Memory B cell (primary cell): ENCODE results near the gene MRPL14.
"Not testable (repeated sequence)": the region's sequence is repeated elsewhere in the genome, so short reads cannot be mapped to it uniquely, and the experiment has no call there.

ENCODE experiments used
- ATAC-seq: fragments of 150-1000 bp; cut with Tn5 transposase; 2 replicates; pipeline ENCODE4 v1.10.0; 2021; ENCODE audit warnings: low read depth, mild to moderate bottlenecking, moderate library complexity
- DNase-seq, 2 donors: peaks; one replicate each; pipeline ENCODE4 v3.0.0; 2022; ENCODE audit warnings: low spot score in 2 of 2
- H3K27ac Mint-ChIP-seq: one replicate; pipeline ENCODE4 v1.8.0; 2022; ENCODE audit warnings: mild to moderate bottlenecking, moderate library complexity, mixed read lengths
- H3K27me3 Mint-ChIP-seq: one replicate; pipeline ENCODE4 v1.8.0; 2022; ENCODE audit warnings: mixed read lengths
- H3K36me3 Mint-ChIP-seq: one replicate; pipeline ENCODE4 v1.8.0; 2022; ENCODE audit warnings: mild to moderate bottlenecking, mixed read lengths
- H3K4me1 Mint-ChIP-seq: one replicate; pipeline ENCODE4 v1.8.0; 2022; ENCODE audit warnings: mixed read lengths
- H3K4me3 Mint-ChIP-seq: one replicate; pipeline ENCODE4 v1.8.0; 2022; ENCODE audit warnings: mild to moderate bottlenecking, moderate library complexity, mixed read lengths
- H3K9me3 Mint-ChIP-seq: one replicate; pipeline ENCODE4 v1.8.0; 2022; ENCODE audit warnings: mixed read lengths

The MRPL14 gene

DNA sequence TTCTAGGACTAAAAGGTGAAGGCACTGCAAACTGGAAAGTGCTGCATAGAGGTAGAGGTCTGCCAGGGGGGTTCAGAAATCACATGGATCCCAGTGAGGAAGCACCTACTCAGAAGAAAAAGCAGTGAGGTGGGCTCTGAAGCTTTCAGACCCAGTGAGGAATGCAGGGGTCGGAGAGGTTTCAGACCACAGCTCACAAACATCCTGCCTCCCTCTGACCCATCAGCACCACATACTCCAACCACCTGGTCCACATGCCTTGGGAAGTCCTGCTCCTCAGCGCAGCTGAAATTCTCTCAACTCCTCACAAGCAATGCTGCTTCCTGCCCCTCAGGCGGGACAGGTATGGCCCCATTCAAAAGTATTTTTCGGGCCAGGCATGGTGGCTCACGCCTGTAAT, 20.2 kb downstream of the MRPL14 start:
- no peak for DNase-seq
- Mint-ChIP-seq H3K27ac (no peak overlapping the region), H3K36me3 (peaks cover 15% of the 10 kb centered on the region), H3K27me3 (no peaks in the 10 kb centered on the region), H3K4me1 (peaks cover 11% of the 10 kb centered on the region), H3K4me3 (no peak overlapping the region), H3K9me3 (no peaks in the 10 kb centered on the region)
- ATAC-seq, result no peak

DNA sequence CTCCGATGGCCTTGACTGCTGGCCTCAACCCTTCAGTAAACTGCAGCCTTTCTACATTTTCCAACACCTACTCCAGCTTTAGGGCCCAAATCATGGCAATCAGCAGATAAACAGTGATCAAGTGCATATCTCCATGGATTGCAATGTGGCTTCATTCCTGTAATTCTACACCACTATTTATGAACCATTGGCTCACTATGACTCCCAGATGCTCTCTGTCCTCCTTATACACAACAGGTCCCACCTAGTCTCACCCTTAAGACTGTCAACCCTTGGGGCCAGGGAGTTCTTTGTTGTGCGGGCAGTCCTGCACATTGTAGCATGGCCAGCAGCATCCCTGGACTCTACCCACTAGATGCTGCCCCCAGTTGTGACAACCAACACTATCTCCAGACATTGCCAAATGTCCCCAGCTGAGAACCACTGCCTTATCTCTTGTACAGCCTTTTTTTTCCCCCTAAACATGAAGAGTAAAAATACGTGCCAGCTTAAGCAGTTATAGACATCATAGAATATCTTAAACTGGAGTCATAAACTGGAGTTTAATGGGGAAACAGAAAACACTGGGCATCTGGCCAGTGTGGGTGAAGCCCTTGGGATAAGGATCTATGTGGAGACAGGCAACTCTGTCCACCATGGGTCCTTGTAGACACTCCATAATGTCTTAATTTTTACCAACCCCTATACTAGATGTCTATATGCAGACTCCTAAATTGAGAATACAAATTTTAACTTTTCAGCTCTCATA, 21.1 kb downstream of the MRPL14 start:
- ATAC-seq (no peak), DNase-seq (no peak)
- H3K9me3 Mint-ChIP-seq, result no peaks in the 10 kb centered on the region
- peaks cover 7% of the 10 kb centered on the region for H3K36me3 Mint-ChIP-seq
- H3K4me1 Mint-ChIP-seq, result peaks cover 6% of the 10 kb centered on the region
- H3K27me3 Mint-ChIP-seq, result no peaks in the 10 kb centered on the region
- H3K4me3 Mint-ChIP-seq, result no peak overlapping the region
- no peak overlapping the region for H3K27ac Mint-ChIP-seq

DNA sequence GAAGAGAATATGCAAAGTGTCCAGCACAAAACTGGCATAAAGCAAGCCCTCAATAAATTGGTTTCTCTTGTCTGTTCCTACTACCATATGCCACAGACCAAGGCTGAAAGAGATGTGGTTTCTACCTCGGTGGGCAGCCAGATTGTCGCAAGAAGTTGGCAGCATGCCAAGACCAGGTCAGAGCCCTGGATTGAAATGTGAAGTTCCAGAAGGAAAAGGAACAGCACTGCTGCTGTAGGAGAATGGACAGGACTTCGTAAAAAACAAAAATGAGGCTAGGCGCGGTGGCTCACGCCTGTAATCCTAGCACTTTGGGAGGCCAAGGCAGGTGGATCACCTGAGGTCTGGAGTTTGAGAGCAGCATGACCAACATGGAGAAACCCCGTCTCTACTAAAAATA, 22.1 kb downstream of the MRPL14 start:
- no peak overlapping the region for H3K4me3 Mint-ChIP-seq
- H3K4me1 Mint-ChIP-seq, result peaks cover 6% of the 10 kb centered on the region
- no peaks in the 10 kb centered on the region for H3K27me3 Mint-ChIP-seq
- H3K27ac Mint-ChIP-seq, result no peak overlapping the region
- DNase-seq (no peak), ATAC-seq (no peak)
- H3K36me3 Mint-ChIP-seq, result peaks cover 6% of the 10 kb centered on the region
- H3K9me3 Mint-ChIP-seq, result no peaks in the 10 kb centered on the region

DNA sequence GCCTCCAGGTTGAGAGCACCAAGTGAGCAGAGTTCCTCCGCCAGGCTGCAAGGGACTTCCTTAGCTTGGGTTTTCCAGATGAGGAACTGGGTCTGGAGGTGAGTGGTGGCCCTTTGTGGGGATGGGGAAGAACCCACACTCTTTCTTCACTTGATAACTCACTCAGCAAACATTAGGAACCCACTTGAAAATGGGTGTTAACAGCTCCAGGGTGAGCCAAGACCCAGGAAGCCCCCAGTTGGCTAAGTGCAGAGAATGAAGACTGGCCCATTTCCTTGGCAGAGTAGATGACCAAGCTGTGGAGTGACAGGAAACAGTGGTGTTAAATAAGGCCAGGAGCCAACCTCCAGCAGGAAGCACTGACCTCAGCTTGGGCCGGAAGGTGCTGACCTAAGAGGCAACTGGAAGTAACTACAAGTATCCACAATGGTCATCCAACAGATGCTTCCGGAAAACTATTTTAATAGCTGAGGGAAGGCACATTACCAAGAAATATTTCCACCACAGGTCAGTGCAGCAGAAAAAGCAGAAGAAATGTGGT, 22.7 kb downstream of the MRPL14 start:
- Mint-ChIP-seq H3K27me3 (no peaks in the 10 kb centered on the region), H3K4me3 (no peak overlapping the region), H3K4me1 (peaks cover 6% of the 10 kb centered on the region), H3K36me3 (peaks cover 5% of the 10 kb centered on the region), H3K27ac (no peak overlapping the region), H3K9me3 (no peaks in the 10 kb centered on the region)
- DNase-seq (no peak), ATAC-seq (no peak)

DNA sequence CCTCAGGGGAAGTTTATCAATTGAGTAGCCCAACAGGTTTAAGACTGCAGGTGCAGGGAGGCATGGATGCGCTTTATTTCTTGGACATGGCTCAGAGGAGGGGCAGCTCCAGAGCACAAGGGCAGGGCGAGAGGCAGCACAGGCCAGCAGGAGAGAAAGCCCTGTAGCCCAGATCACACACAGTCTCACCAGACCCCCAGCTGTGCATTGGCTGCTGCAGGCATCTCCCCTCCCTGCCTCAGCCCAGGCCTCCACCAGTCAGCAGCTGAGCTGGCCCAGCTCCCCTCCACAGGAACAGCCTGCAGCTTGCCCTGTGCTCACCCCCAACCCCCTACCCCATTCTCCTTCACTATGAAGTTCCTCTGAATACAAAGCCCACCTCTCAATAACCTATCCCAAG, 24.7 kb downstream of the MRPL14 start:
- H3K9me3 Mint-ChIP-seq, result no peaks in the 10 kb centered on the region
- H3K4me3 Mint-ChIP-seq, result no peak overlapping the region
- H3K27ac Mint-ChIP-seq, result no peak overlapping the region
- H3K36me3 Mint-ChIP-seq, result peaks cover 5% of the 10 kb centered on the region
- DNase-seq, result no peak
- no peak for ATAC-seq
- H3K27me3 Mint-ChIP-seq, result no peaks in the 10 kb centered on the region
- H3K4me1 Mint-ChIP-seq, result peaks cover 6% of the 10 kb centered on the region

DNA sequence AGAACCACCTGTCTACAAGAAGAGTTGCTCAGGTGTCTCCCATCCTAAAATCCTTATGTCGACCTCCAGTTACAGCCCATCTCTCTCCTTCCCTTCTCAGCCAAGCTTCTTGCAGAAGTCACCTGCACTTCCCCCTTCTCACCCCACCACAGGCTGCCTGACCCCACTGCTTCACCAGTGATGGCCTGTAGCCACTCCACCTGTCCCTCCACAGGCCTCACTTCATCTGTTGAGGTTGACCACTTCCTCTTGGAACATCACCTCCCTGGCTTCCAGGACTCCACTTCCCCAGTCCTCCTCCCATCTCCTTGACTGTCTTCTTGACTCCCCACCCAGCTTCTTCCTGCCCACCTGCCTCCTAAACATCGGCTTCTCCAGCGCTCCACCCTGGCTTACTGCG, 25.4 kb downstream of the MRPL14 start:
- no peaks in the 10 kb centered on the region for H3K27me3 Mint-ChIP-seq
- ATAC-seq, result no peak
- H3K27ac Mint-ChIP-seq, result no peak overlapping the region
- DNase-seq, result no peak
- peaks cover 5% of the 10 kb centered on the region for H3K36me3 Mint-ChIP-seq
- H3K4me1 Mint-ChIP-seq, result peaks cover 6% of the 10 kb centered on the region
- H3K4me3 Mint-ChIP-seq, result no peak overlapping the region
- no peaks in the 10 kb centered on the region for H3K9me3 Mint-ChIP-seq

DNA sequence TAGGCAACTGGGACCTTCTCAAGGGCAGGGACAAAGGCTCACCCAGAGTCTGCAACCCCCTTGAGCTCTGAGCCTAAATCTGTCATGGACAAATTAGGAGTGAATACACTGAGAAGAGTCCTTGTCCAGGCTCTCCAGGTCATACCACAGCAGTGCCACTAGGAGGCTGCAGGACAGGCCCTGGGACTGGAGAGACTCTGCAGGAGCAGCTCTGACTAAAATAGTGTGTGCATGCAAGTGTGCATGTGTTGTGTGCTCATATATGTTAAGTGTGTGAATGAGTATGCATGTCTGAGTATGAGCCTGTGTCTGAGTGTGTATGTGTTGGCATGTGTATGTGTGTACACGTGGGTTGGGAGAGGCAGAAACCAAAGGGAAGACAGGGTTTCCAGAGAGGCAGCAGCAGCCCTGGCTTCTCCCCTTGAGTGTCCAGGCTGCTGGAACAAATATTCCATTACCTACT, 27.1 kb downstream of the MRPL14 start:
- Mint-ChIP-seq H3K27me3 (no peaks in the 10 kb centered on the region), H3K4me1 (peaks cover 10% of the 10 kb centered on the region), H3K9me3 (no peaks in the 10 kb centered on the region), H3K4me3 (no peak overlapping the region), H3K27ac (no peak overlapping the region), H3K36me3 (peaks cover 5% of the 10 kb centered on the region)
- DNase-seq (no peak), ATAC-seq (no peak)

DNA sequence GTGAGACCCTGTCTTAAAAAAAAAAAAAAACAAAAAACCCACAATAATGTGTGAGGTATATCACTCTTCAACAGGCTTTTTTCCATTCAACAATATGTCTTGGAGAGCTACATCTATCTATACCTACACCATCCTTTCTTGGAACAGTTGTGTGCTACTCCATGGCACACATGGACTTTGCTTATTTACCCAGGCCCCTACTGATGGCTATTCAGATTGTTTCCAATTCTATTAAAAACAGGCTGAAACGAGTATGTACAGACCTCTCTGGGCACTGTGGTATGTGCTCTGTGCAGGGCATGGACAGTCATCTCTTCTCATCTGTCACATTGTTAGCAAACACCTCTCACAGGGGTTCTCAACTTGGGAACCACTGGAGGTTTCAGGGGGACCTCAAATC, 28.1 kb downstream of the MRPL14 start:
- H3K4me3 Mint-ChIP-seq, result no peak overlapping the region
- DNase-seq (no peak), ATAC-seq (no peak)
- H3K27me3 Mint-ChIP-seq, result no peaks in the 10 kb centered on the region
- no peak overlapping the region for H3K27ac Mint-ChIP-seq
- H3K36me3 Mint-ChIP-seq, result peaks cover 11% of the 10 kb centered on the region
- H3K9me3 Mint-ChIP-seq, result no peaks in the 10 kb centered on the region
- H3K4me1 Mint-ChIP-seq, result peaks cover 10% of the 10 kb centered on the region

DNA sequence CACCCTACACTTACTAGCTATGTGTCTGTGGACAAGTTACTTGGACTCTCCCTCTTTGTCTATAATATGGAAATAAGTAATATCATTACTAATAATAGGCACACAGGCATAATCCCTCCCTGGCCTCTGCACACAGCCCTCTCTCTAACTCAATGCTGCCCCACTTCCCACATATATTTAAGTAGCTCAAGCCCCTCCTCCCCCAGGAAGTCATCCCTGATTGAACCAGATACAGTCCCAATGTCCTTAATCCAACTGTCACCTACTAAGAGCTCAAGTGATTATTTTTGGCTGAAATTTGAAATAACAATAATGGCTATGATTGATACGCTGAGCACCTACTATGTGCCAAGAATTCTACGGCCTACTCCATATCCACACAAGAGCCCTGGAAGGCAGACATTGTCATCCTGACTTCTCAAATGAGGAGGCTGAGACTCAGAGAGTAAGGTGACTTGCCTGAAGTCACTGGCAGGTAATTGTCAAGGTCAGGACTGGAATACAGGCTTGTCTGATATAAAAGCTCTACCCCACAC, 29.4 kb downstream of the MRPL14 start:
- H3K9me3 Mint-ChIP-seq, result no peaks in the 10 kb centered on the region
- peaks cover 10% of the 10 kb centered on the region for H3K4me1 Mint-ChIP-seq
- DNase-seq, result no peak
- H3K36me3 Mint-ChIP-seq, result peaks cover 14% of the 10 kb centered on the region
- ATAC-seq, result no peak
- H3K27ac Mint-ChIP-seq, result no peak overlapping the region
- H3K27me3 Mint-ChIP-seq, result no peaks in the 10 kb centered on the region
- H3K4me3 Mint-ChIP-seq, result no peak overlapping the region

DNA sequence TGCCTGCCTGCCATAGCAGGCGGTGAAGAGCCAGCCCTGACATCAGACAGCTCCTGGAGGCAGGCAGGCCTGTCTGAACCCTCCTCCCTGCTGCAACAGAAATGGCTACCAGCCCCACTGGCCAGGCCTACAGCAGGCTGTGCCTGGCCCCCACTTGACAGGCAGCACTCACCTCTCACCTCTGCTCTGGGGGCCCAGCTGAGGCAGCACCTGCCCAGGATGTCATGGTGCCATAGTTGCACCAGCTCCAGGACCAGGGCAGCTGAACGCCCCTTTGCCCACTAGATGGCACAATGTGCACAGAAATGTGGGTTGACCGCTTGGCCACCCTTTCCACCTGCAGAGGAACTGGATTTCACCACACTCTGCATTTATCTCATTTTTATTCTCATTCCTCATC, 30.6 kb downstream of the MRPL14 start:
- H3K4me1 Mint-ChIP-seq, result peaks cover 4% of the 10 kb centered on the region
- ATAC-seq, result peak; percentile 98
- H3K27ac Mint-ChIP-seq, result no peak overlapping the region

DNA sequence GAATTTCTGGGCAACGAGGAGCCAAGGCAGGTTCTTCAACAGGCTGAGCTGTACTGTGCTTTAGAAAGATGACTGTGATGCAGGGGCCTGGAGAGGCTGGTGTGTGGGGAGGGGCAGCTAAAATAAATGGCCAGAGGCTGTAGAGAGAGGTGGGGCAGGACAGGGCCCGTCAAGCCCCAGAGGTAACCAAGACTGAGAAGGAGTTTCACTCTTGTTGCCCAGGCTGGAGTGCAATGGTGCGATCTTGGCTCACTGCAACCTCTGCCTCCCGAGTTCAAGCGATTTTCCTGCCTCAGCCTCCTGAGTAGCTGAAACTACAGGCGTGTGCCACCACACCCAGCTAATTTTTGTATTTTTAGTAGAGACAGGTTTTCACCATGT, 32.0 kb downstream of the MRPL14 start:
- not testable (repeated sequence) for H3K27ac Mint-ChIP-seq, H3K4me3 Mint-ChIP-seq, DNase-seq, H3K9me3 Mint-ChIP-seq, H3K4me1 Mint-ChIP-seq, H3K27me3 Mint-ChIP-seq, ATAC-seq, H3K36me3 Mint-ChIP-seq

More for the DNA sequence above, 30.6 kb downstream of the MRPL14 start:
- Mint-ChIP-seq H3K27me3 (no peaks in the 10 kb centered on the region), H3K36me3 (peaks cover 10% of the 10 kb centered on the region), H3K9me3 (no peaks in the 10 kb centered on the region), H3K4me3 (no peak overlapping the region)
- peak; percentile 74 to 75 for DNase-seq

DNA sequence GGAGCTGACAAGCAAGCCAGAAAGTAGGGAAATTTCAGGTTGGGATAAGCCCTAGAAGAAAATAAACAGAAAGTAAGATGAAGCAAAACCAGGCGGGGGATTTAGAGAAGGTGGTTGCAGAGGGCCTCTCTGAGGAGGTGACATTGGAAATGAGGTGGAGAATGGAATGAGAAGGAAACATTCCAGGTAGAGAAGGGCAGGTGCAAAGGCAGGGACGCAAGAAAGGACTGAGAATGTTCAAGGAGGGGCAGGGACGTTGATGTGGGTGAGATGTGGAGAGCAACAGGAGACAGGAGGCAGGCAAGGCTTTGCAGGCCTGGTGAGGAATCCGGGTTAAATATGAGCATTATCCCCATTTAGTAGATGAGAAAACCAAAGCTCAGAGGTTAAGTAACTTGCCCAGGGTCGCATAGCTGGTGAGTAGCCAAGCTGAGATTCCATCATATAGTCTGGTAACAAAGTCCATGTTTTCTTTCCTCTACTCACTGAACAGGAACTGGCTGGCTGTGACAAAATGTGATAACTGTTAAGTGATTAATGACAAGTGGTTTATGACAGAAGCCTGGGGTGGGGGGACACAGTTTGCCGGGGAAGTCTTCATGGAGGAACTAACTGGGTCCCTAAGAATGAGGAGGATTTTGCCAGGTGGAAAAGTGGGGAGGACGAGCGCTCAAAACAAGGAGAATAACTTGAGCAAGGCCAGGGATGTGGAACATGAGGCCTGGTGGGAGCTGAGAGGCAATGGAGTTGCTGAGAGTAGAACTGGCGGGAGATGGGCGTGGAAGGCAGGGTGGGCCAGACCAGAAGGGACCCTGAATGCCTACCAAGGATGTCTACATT, 32.6 kb downstream of the MRPL14 start:
- Mint-ChIP-seq H3K4me1 (peaks cover 4% of the 10 kb centered on the region), H3K9me3 (no peaks in the 10 kb centered on the region), H3K27me3 (no peaks in the 10 kb centered on the region), H3K27ac (peak overlapping the region; percentile 31), H3K36me3 (peaks cover 10% of the 10 kb centered on the region), H3K4me3 (no peak overlapping the region)
- ATAC-seq (no peak), DNase-seq (no peak)

DNA sequence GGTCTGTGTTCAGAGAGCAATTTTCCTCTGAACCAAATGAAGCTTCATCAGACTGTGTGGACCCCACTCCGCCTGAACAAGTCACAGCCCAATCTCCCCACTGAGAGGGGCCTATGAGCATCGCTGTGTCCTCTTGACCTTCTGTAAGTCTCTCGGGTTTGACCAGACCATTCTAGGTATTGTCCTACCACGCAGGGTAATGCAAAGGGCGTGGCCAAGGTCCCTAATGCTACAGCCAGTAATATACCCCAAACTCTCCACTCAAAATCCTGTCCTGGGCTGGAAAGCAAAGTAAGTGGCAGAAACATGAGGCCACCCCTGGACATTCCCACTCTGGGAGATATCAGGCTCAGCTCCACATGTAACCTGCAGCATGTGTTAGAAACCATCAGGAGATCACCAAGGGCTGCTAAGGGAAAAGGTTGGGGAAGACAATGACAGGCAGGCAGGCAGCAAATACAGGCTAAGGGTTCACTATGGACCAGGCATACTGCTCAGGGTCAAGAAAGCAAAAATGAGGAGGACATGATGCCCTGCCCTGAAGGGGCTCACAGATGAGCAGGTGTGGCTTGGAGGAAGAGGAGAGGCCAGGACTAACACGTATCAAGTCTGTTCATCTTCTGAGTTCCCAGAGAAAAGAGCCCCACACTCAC, 33.4 kb downstream of the MRPL14 start:
- no peak overlapping the region for H3K4me3 Mint-ChIP-seq
- H3K27ac Mint-ChIP-seq, result no peak overlapping the region
- peaks cover 10% of the 10 kb centered on the region for H3K36me3 Mint-ChIP-seq
- no peak for DNase-seq
- ATAC-seq, result no peak
- no peaks in the 10 kb centered on the region for H3K9me3 Mint-ChIP-seq
- peaks cover 4% of the 10 kb centered on the region for H3K4me1 Mint-ChIP-seq
- H3K27me3 Mint-ChIP-seq, result no peaks in the 10 kb centered on the region

DNA sequence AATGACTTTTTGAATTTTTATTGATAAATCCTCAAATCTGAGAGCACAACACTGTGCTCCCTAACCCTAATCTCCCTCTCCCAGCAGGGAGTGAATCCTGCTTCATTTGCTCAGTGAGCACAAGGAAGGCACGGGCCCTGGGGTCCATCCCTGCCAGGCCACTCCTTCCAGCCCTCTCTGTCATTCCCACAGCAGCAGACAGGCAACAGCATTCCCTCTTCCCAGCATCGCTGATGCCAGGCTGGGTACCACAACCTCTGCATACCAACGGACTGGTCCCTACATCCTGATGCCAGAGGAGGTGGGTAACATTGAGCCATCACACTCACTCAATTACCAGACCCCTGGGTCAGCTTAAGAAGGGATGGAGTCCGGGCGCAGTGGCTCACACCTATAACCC, 34.2 kb downstream of the MRPL14 start:
- no peaks in the 10 kb centered on the region for H3K9me3 Mint-ChIP-seq
- H3K27ac Mint-ChIP-seq, result no peak overlapping the region
- H3K4me3 Mint-ChIP-seq, result no peak overlapping the region
- no peak for ATAC-seq
- no peaks in the 10 kb centered on the region for H3K27me3 Mint-ChIP-seq
- no peak for DNase-seq
- peaks cover 10% of the 10 kb centered on the region for H3K36me3 Mint-ChIP-seq
- H3K4me1 Mint-ChIP-seq, result peaks cover 4% of the 10 kb centered on the region
